HG03354 (cell line): ENCODE measurements around the gene SYNDIG1L.

Experiments
- ATAC-seq: cut with Tn5 transposase; IDR thresholded peaks from one replicate; pipeline ENCODE4 v1.9.1; 2021; ENCODE audit warnings: mild to moderate bottlenecking; ENCODE audit not compliant: unreplicated experiment, poor library complexity, severe bottlenecking

Gene SYNDIG1L

DNA sequence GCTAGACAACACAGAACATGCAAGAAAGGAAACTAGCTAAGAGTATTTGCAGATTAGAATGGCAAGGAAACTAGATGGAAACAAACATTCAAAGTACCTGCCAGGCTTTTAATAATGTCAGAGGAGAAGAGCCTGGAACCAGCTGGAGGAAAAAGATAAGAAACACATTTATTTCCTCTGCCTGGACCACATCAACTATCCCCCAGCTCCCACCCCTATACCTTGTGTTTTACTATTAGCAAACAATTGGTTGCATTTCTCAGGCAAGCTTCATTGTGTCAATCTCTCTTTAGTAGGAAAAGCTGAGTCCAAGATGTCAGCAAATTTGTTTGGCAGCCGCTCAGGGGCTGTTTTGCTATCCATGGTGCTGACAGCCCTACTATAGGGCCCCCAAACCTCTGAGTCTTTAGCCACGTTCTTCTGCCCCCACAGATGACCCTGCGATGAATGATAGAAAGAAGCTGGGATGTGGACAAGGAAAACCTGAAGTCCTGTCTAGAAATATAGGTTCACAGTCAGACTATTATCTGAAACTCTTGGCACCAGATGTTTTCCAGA is 11.6 kb upstream of the SYNDIG1L start:
- ATAC-seq = no peak

GRCh38 chr14:74434294-74434693 is 8.3 kb upstream of the SYNDIG1L start:
- ATAC-seq = no peak

GRCh38 chr14:74429991-74430390 is 4.0 kb upstream of the SYNDIG1L start:
- no peak for ATAC-seq

- no peak for ATAC-seq
Observed at GRCh38 chr14:74429221-74429691, 3.2 kb upstream of the SYNDIG1L start.

DNA sequence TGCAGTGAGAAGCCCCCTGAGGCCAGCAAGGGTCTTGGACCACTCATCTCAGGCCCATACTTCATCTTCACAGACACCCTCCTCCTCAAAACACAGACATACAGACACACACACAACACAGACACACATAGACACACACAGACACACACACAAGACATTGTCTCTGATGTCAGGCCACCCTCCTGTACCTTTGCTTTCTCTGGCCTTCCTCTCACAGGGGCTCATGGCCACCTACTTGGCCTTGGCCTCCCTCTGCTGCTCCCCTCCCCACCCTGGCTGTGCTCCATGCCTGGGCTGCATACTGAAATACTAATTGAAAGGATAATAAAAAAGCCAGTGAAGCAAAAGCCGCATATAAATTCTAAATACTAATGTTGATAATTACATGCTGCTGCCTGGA is 1.6 kb upstream of the SYNDIG1L start:
- no peak for ATAC-seq

DNA sequence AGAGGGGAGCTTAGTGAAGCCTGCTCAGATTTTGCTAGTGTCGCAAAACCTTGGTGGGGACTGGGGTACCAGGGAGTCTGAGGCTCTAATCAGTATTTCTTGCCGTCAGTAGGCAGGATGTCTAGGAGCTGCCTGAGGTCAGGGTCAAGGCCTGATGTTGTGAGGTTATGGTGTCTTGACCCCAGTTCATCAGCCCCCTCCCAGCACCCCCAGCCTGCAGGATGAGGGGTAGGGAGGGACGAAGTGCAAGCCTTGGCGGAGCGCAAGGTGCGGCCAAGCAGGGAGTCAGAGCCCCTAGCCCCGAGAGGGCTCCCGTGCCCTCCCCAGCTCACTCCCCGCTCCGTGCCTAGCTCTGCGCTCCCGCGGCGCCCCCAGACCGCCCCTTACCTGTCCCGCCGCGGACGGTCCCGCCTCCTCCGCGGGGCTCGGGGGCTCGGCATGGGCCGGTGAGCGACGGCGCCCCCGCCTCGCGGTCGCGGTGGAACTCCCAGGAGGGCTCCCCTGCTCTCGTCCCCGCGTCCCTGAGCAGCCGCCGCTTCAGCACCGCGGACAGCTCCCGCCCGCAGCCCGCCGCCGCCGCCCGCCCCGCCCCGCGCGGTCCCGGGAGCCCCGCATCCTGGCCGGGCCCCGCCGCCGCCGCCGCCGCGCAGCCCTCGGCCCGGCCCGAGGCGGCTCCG is 347 bp downstream of the SYNDIG1L start:
- ATAC-seq = no peak

DNA sequence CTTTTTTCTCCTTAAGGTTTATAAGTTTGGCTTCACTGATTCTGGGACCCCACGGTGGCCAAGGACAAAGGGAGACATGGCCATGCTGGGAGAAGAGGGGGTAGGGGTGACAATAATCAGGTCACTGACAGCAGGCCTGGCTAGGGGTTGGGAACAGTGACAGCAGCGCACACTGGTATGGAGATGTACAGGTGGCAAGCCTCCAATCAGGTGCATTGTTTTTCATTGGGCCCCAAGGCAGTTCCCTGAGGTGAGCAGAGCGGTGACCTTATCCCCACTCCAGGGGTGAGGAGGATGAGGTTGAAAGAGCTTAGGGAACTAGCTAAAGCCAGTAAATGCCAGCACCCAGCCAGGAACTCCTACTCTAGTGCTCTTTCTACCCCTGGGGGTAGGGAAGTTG is 1.4 kb downstream of the SYNDIG1L start:
- ATAC-seq = no peak

GRCh38 chr14:74423246-74423645 is 2.8 kb downstream of the SYNDIG1L start:
- ATAC-seq = no peak

DNA sequence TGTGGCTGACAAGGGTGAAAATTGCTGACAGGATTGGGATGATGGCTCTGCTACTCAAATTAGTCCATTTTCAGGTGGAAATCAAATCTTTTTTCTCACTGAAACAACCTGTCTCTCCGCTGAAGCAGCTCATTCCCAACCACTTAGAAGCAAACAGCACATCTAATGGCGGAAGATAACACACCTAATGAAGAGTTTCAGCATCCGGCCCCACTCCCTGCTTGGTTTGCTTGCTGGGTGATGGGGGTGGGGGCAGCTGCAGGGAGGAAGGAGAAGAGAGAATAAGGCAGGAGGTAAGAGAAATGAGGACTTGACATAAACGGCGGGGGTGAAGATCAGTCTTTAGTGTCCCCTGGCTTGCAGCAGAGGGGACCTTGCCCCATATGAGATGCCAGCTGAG is 4.0 kb downstream of the SYNDIG1L start:
- ATAC-seq = no peak

DNA sequence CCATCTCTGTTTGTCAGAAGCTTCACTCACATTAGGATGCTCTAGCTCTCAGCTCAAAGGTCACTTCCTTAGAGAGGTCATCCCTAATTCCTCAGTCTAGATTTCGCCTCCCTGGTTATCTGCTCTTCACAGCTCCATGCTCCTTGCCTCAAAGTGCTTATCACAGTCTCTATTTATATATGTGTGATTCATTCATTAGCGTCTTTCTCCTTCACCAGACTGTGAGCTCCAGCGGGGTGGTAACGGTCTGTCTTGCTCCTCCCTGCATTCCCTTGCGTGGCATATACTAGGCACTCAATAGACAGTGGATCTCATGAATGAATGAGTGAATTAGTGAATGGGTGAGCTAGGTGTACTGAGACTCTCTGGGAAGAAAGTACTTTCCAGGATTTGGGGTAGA is 6.9 kb downstream of the SYNDIG1L start:
- ATAC-seq = no peak

DNA sequence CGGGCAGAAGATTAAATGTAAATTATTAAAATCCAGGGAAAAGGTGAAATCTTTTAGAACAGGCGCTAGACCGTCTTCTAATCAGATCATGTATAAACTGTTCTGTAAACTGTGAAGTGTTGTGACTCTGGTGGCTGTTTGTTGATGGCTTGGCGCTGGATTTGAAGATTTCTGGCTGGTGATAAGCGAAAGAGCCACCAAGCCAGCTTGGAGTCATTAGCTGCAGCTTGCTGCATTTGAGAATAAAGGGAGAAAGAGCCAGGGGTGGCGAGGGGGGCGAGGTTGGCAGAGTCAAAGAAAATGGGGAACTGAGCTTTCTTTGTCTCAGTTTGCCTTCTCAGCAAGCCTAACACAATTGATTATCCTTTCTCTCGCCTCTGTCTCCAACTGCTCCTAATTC is 8.0 kb downstream of the SYNDIG1L start:
- ATAC-seq = no peak

- ATAC-seq = no peak
Observed at GRCh38 chr14:74417611-74418010, 8.4 kb downstream of the SYNDIG1L start.

DNA sequence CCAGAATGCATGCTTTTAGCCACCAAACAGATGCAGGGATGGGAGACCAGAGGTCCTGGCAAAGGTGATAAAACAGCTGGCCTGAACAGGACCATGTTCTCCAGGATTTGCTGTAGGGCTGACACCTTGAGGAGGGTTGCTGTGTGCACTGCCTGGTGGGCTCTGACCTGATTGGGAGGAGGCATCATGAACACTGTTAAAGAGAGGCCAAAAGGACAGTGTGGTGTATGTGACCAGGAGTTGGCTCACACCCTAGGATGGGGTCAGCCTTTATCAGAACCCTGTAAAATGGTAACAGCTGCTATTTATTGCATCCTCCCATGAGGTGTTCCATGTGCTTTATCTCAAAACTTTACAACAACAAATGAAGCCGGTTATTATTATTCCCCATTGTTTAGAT is 8.8 kb downstream of the SYNDIG1L start:
- ATAC-seq = no peak

DNA sequence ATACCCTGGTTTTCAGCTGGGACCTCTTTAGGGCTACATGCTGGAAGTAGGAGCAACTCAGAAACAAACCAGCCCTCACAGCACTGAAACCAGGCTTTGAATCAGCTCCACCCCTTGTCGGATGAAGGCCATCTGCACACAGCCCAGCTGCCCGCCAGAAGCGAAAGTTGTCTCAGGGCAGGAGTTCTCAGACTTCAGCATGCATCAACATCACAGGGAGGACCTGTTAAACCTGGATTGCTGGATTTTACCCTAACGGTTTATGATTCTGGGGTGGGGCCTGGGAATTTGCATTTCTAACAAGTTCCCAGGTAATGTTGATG is 10.9 kb downstream of the SYNDIG1L start:
- ATAC-seq = no peak

- ATAC-seq = no peak
Observed at GRCh38 chr14:74414403-74415114, 11.5 kb downstream of the SYNDIG1L start.

GRCh38 chr14:74413627-74414026 is 12.4 kb downstream of the SYNDIG1L start:
- no peak for ATAC-seq

GRCh38 chr14:74412753-74413152 is 13.3 kb downstream of the SYNDIG1L start:
- no peak for ATAC-seq

- no peak for ATAC-seq
Observed at GRCh38 chr14:74411671-74412070, 14.3 kb downstream of the SYNDIG1L start.

DNA sequence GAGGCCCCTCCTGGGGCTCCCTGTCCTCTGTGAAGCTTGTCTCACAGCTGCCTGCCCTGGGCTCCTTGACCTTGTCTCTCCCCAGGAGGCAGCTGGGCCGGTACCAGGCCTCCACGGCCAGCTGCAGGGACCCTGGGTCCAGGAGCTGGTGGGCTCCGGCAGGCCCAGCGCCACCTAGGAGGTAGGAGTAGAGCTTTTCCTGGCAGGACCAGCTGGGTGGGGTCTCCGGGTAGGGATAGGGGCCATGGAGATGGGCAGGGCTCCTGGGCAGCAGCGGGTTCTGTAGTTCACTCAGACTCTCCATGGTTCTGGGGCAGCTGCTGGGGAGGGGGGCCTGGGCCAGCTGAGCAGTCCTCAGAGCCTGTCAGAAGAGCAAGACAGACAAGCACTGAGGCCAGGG is 16.6 kb downstream of the SYNDIG1L start:
- no peak for ATAC-seq

DNA sequence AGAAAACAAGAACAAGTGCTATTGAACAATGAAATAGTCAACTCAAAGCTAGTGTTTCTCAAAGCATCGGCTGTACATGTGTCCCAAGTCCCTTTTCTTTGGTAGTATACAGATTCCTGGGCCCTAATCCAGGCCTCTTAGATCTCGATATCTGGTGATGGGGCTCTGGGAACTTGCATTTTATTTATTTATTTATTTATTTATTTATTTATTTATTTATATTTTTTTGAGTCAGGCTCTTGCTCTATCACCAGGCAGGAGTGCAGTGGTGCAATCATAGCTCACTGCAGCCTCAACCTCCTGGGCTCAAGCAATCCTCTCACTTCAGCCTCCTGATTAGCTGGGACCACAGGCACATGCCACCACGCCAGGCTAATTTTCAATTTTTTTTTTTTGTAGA is 17.1 kb downstream of the SYNDIG1L start:
- ATAC-seq = no peak

DNA sequence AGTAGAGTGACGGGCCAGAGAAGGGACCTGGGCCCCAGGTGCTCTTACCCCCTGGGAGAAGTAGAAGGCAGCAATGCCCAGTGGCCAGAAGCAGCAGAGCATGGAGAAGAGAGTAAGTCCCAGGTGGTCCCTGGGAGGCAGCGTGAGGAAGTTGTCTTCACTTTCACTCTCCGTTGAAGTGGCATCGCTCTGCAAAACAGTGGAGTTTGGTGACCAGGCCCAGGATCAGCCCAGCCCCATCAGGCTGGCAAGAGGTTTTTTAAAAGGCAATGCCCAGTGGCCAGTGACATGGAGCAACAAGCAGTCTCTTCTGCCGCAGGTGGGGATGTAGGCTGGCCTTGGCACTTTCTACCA is 18.2 kb downstream of the SYNDIG1L start:
- ATAC-seq = no peak
